Prostate gland (tissue), 2 donors: ENCODE data around the gene LSAMP. TPM values are rescaled to one million over a fixed set of nuclear protein-coding genes. Genes with fewer than 3 reads are reported as not detected.

Source experiments
- DNase-seq: peaks from one replicate; pipeline ENCODE4 v3.0.0-alpha.2; 2019; ENCODE audit warnings: low spot score
- H3K27ac ChIP-seq, 2 donors: fragments of 200-600 bp; sonication (generic); 2 replicates each; pipeline ENCODE4 v1.5.1; 2017 to 2019
- H3K27me3 ChIP-seq: fragments of 200-600 bp; sonication (generic); replicated peaks from 2 replicates; pipeline ENCODE4 v1.5.1; 2019; ENCODE audit not compliant: insufficient read depth
- H3K36me3 ChIP-seq, 2 donors: fragments of 200-600 bp; sonication (generic); 1 replicate in 1 of 2; 2 replicates in 1 of 2; pipeline versions ENCODE4 v1.5.1 to v1.8.1; 2017 to 2019
- H3K4me1 ChIP-seq: fragments of 200-600 bp; sonication (generic); replicated peaks from 2 replicates; pipeline ENCODE4 v1.5.1; 2019
- H3K4me3 ChIP-seq, 2 donors: fragments of 200-600 bp; sonication (generic); 2 replicates each; pipeline ENCODE4 v1.5.1; 2017 to 2019
- H3K9me3 ChIP-seq: fragments of 200-600 bp; sonication (generic); 2 replicates; pipeline ENCODE4 v1.5.1; 2017
- POLR2A ChIP-seq: fragments of 450-650 bp; IDR thresholded peaks from one replicate; pipeline ENCODE4 v1.6.1; 2016; ENCODE audit warnings: antibody characterized with exemption, mild to moderate bottlenecking
- POLR2AphosphoS5 ChIP-seq: sonication (generic); formaldehyde crosslinking; IDR thresholded peaks from one replicate; pipeline ENCODE4 v1.6.1; 2017; ENCODE audit warnings: antibody characterized with exemption
- WGBS: methylation state at CpG from one replicate; pipeline ENCODE4 v1.1.5; 2018; 5-methylcytosine and 5-hydroxymethylcytosine counted together
- intact Hi-C: fragments of 100-400 bp; cut with DNase I; formaldehyde crosslinking; loops from one replicate; pipeline ENCODE4 v1.14.2; 2022
- total RNA-seq, 2 donors: library from RNA; depleted of rRNA; stranded (reverse); fragments of >200 nt; gene quantifications; one replicate each; pipeline ENCODE4 v1.1.0, GENCODE V29; 2016
- TF ChIP-seq, protein P1 (sequence below), 4 experiments: fragments of 200-600 bp in 2 of 4; fragments of 450-650 bp in 2 of 4; sonication (generic) in 2 of 4; IDR thresholded peaks; 1 replicate in 3 of 4; 2 replicates in 1 of 4; pipeline ENCODE4 v1.5.1; 2016 to 2019; ENCODE audit warnings: antibody characterized with exemption in 4 of 4, mild to moderate bottlenecking in 2 of 4, moderate library complexity in 2 of 4

Gene LSAMP
- total RNA-seq, 2 donors from 2014 or later = 15.4 to 38.0 TPM

GRCh38 chr3:115989684-115990421 lies 455.4 kb downstream of the LSAMP start:
- no peak overlapping the region for H3K4me3 ChIP-seq
- no peaks in the 10 kb centered on the region for H3K36me3 ChIP-seq
- intact Hi-C loops = no loop called here
- H3K4me1 ChIP-seq = no peaks in the 10 kb centered on the region
- TF ChIP-seq POLR2A (no peak), POLR2AphosphoS5 (no peak)
- TF ChIP-seq, protein P1, sequence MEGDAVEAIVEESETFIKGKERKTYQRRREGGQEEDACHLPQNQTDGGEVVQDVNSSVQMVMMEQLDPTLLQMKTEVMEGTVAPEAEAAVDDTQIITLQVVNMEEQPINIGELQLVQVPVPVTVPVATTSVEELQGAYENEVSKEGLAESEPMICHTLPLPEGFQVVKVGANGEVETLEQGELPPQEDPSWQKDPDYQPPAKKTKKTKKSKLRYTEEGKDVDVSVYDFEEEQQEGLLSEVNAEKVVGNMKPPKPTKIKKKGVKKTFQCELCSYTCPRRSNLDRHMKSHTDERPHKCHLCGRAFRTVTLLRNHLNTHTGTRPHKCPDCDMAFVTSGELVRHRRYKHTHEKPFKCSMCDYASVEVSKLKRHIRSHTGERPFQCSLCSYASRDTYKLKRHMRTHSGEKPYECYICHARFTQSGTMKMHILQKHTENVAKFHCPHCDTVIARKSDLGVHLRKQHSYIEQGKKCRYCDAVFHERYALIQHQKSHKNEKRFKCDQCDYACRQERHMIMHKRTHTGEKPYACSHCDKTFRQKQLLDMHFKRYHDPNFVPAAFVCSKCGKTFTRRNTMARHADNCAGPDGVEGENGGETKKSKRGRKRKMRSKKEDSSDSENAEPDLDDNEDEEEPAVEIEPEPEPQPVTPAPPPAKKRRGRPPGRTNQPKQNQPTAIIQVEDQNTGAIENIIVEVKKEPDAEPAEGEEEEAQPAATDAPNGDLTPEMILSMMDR (IDR thresholded peaks at IDR 0.05) = no peak
- WGBS = 47% methylated on average over 5 of the region's 5 CpGs
- no peak for DNase-seq
- H3K27ac ChIP-seq = no peak overlapping the region
- no peaks in the 10 kb centered on the region for H3K27me3 ChIP-seq
- H3K9me3 ChIP-seq = no peaks in the 10 kb centered on the region

DNA sequence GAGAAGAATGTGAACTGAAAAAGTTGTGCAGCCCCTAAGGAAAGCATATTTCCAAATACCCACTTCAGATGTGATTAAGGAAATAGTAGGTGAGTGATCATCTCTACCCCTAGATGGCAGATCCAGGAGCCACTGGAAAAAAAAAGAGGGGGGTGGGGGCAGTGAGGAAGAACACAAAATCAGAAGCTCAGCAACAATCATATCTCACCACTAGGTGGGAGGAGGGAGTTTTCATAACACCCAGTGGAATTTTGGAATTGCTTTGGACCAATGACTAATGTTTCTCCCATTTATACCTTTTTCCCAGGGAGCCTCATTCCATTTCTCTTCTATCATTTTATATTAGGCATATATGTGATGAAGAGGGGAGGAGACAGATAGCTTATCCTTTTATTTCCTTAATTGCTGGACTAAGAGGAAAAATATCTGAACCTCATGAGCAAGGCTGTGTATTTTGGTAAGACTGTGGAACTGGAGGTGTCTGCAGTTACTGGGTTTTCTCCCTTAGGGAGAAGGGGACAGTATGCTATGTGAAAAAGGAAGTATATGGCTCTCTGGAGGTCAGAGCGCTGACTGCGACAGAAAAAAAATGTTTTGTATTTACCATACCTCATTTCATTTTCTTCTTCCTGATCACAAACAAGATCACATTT lies 458.6 kb downstream of the LSAMP start:
- H3K4me1 ChIP-seq = no peaks in the 10 kb centered on the region
- intact Hi-C loops = no loop called here
- no peaks in the 10 kb centered on the region for H3K27me3 ChIP-seq
- DNase-seq = no peak
- no peak for TF ChIP-seq POLR2A
- TF ChIP-seq POLR2AphosphoS5 = no peak
- TF ChIP-seq, protein P1 (IDR thresholded peaks at IDR 0.05) = no peak
- no peaks in the 10 kb centered on the region for H3K9me3 ChIP-seq
- H3K36me3 ChIP-seq = no peaks in the 10 kb centered on the region
- no peak overlapping the region for H3K27ac ChIP-seq
- 89% methylated on average over 2 of the region's 2 CpGs for WGBS
- no peak overlapping the region for H3K4me3 ChIP-seq

GRCh38 chr3:115982629-115983028 lies 462.7 kb downstream of the LSAMP start:
- intact Hi-C loops = no loop called here
- DNase-seq = no peak
- WGBS = 93% methylated on average over 2 of the region's 2 CpGs
- Histone ChIP-seq H3K9me3 (no peaks in the 10 kb centered on the region), H3K27ac (no peak overlapping the region), H3K4me3 (no peak overlapping the region), H3K36me3 (no peaks in the 10 kb centered on the region), H3K27me3 (no peaks in the 10 kb centered on the region), H3K4me1 (no peaks in the 10 kb centered on the region)
- TF ChIP-seq, protein P1 (IDR thresholded peaks at IDR 0.05) = no peak
- TF ChIP-seq POLR2AphosphoS5 (no peak), POLR2A (no peak)

DNA sequence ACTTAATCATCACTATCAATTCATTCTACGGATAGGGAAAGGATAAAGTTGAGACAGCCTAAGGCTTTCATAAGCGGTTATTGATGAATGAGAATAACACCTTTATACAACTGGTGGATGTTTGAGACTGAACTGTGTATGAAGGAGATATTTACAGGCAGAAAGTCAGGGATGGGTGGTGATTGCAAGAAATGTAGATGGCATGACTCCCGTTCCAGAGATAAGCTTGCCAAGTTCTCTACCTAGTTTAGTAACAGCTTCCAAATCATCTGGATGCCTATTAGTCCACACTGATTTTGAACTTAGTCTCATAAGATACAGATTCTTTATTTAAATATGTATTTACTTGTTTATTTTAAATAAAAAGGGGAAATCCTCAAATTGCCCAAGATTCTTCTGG lies 463.2 kb downstream of the LSAMP start:
- 90% methylated on average over 3 of the region's 3 CpGs for WGBS

More for the DNA sequence above, 463.2 kb downstream of the LSAMP start:
- Histone ChIP-seq H3K27me3 (no peaks in the 10 kb centered on the region), H3K27ac (no peak overlapping the region), H3K36me3 (no peaks in the 10 kb centered on the region), H3K4me1 (no peaks in the 10 kb centered on the region), H3K9me3 (no peaks in the 10 kb centered on the region), H3K4me3 (no peak overlapping the region)
- intact Hi-C loops = no loop called here
- DNase-seq = no peak
- TF ChIP-seq, protein P1 (IDR thresholded peaks at IDR 0.05) = no peak
- TF ChIP-seq POLR2A (no peak), POLR2AphosphoS5 (no peak)
